Measurements from ENCODE around the gene SLC7A1. TPM values are rescaled to one million over a fixed set of nuclear protein-coding genes. Genes with fewer than 3 reads are reported as not detected.

Gene SLC7A1
- total RNA-seq, 6 donors from 2014 or later, result 2.1 to 38.0 (median 21.5) TPM

DNA sequence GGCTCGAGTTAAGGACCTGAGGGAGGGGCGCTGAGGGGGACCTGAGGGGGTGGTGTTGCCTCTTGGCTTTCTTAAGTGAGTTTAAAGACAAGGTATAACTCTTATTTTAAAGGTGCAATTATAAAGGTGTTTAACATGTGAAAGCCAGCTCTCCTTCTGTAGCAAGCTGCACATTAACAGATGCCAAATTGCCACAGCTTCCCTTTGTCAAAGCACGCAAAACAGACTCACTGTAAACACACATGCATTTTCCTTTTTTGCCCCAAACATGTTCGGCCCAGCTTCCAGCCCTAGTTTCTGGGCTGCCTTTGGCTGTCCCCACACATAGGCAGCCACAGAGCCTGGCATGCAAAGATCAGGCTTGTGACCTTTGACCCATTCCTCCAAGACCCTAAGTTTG, 111.9 kb downstream of the SLC7A1 start:
- ATAC-seq (ENCODE audit: low FRiP score in 2 of 2) (no peak), DNase-seq (no peak)
- no peaks in the 10 kb centered on the region for H3K36me3 ChIP-seq
- TF ChIP-seq, protein P1, sequence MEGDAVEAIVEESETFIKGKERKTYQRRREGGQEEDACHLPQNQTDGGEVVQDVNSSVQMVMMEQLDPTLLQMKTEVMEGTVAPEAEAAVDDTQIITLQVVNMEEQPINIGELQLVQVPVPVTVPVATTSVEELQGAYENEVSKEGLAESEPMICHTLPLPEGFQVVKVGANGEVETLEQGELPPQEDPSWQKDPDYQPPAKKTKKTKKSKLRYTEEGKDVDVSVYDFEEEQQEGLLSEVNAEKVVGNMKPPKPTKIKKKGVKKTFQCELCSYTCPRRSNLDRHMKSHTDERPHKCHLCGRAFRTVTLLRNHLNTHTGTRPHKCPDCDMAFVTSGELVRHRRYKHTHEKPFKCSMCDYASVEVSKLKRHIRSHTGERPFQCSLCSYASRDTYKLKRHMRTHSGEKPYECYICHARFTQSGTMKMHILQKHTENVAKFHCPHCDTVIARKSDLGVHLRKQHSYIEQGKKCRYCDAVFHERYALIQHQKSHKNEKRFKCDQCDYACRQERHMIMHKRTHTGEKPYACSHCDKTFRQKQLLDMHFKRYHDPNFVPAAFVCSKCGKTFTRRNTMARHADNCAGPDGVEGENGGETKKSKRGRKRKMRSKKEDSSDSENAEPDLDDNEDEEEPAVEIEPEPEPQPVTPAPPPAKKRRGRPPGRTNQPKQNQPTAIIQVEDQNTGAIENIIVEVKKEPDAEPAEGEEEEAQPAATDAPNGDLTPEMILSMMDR (IDR thresholded peaks at IDR 0.05), result no peak
- TF ChIP-seq EP300 (IDR thresholded peaks at IDR 0.05) (no peak), POLR2A (IDR thresholded peaks at IDR 0.05) (no peak), POLR2AphosphoS5 (IDR thresholded peaks at IDR 0.05) (no peak)
- no peaks in the 10 kb centered on the region for H3K9me3 ChIP-seq
- no peaks in the 10 kb centered on the region for H3K4me1 ChIP-seq
- 80% methylated on average over 4 of the region's 4 CpGs for WGBS, 2 donors
- H3K4me3 ChIP-seq, result no peak overlapping the region
- H3K27ac ChIP-seq, result no peak overlapping the region
- no peaks in the 10 kb centered on the region for H3K27me3 ChIP-seq

GRCh38 chr13:29483211-29483610, 112.3 kb downstream of the SLC7A1 start:
- H3K4me1 ChIP-seq, result no peaks in the 10 kb centered on the region
- DNase-seq (peak; percentile 47 to 81), ATAC-seq (ENCODE audit: low FRiP score in 2 of 2) (no peak)
- no peak overlapping the region for H3K27ac ChIP-seq
- H3K27me3 ChIP-seq, result no peaks in the 10 kb centered on the region
- H3K36me3 ChIP-seq, result no peaks in the 10 kb centered on the region
- no peak overlapping the region for H3K4me3 ChIP-seq
- WGBS, 2 donors, result 66 to 68% methylated on average over 3 to 15 of the region's 15 CpGs
- no peak for TF ChIP-seq POLR2A (IDR thresholded peaks at IDR 0.05)
- TF ChIP-seq POLR2AphosphoS5 (IDR thresholded peaks at IDR 0.05), result no peak
- no peak for TF ChIP-seq EP300 (IDR thresholded peaks at IDR 0.05)
- TF ChIP-seq, protein P1 (IDR thresholded peaks at IDR 0.05), result no peak
- no peaks in the 10 kb centered on the region for H3K9me3 ChIP-seq

DNA sequence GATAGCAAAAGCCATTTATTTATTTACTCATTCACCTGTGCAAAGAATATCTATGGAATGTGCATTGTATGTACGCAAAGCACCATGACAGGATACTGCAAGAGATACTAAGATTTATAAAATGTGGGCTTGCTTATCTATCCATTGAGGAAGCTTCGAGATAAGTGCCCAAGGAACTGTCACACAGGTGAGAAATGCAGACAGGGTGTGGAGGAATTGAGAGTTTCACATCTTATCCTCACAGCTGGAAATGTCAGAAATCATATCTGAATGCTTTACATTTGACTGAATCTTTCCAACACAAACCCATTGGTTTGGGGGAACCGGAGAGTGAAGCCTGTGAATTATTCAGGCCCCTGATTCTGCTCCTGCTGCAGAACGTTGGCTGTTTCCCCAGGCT, 113.0 kb downstream of the SLC7A1 start:
- TF ChIP-seq POLR2A (IDR thresholded peaks at IDR 0.05), result no peak

DNA sequence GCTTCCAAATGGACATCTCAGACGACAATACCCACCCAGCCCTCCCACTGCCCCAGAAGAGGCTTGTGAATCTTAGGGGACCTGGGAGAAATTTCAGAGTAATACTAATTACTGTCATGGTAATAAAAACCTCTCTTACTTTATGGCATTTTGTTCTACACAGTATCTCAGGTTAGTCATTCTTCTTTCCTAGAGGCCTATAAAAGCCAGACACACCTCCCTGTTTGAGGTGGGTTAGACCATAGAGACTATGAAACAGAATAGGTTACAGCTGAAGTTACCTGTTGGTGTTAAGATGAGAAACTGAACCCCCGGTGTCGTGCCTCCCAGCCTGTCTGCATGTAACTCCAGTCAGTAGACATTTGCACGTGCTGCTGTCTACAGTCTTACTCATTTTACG, 113.9 kb downstream of the SLC7A1 start:
- ATAC-seq (ENCODE audit: low FRiP score in 2 of 2), result no peak
- Histone ChIP-seq H3K4me1 (no peaks in the 10 kb centered on the region), H3K36me3 (no peaks in the 10 kb centered on the region), H3K27me3 (no peaks in the 10 kb centered on the region), H3K9me3 (no peaks in the 10 kb centered on the region), H3K27ac (no peak overlapping the region), H3K4me3 (no peak overlapping the region)
- TF ChIP-seq, protein P1 (IDR thresholded peaks at IDR 0.05), result no peak
- TF ChIP-seq POLR2AphosphoS5 (IDR thresholded peaks at IDR 0.05) (no peak), POLR2A (IDR thresholded peaks at IDR 0.05) (no peak), EP300 (IDR thresholded peaks at IDR 0.05) (no peak)
- 93 to 94% methylated on average over 5 of the region's 5 CpGs for WGBS, 2 donors
- DNase-seq, result no peak

More for the DNA sequence above, 113.0 kb downstream of the SLC7A1 start:
- no peaks in the 10 kb centered on the region for H3K4me1 ChIP-seq
- no peak for ATAC-seq (ENCODE audit: low FRiP score in 2 of 2)
- H3K27me3 ChIP-seq, result no peaks in the 10 kb centered on the region
- H3K27ac ChIP-seq, result no peak overlapping the region
- H3K9me3 ChIP-seq, result no peaks in the 10 kb centered on the region
- no peak for DNase-seq
- 66 to 73% methylated on average over 4 of the region's 4 CpGs for WGBS, 2 donors
- no peaks in the 10 kb centered on the region for H3K36me3 ChIP-seq
- no peak overlapping the region for H3K4me3 ChIP-seq

GRCh38 chr13:29480893-29481525, 114.5 kb downstream of the SLC7A1 start:
- Histone ChIP-seq H3K4me3 (no peak overlapping the region), H3K4me1 (no peaks in the 10 kb centered on the region), H3K27me3 (no peaks in the 10 kb centered on the region), H3K36me3 (no peaks in the 10 kb centered on the region), H3K27ac (no peak overlapping the region), H3K9me3 (no peaks in the 10 kb centered on the region)
- TF ChIP-seq POLR2AphosphoS5 (IDR thresholded peaks at IDR 0.05) (no peak), POLR2A (IDR thresholded peaks at IDR 0.05) (no peak), EP300 (IDR thresholded peaks at IDR 0.05) (no peak)
- TF ChIP-seq, protein P1 (IDR thresholded peaks at IDR 0.05), result no peak
- no peak for DNase-seq
- ATAC-seq (ENCODE audit: low FRiP score in 2 of 2), result no peak
- WGBS, 2 donors, result 80 to 82% methylated on average over 11 of the region's 11 CpGs

All from upper lobe of left lung (tissue), 6 donors.